GM23248 (cell line): ENCODE results near the gene ZNF483. TPM values are rescaled to one million over a fixed set of nuclear protein-coding genes. Genes with fewer than 3 reads are reported as not detected.
"Not testable (repeated sequence)": the region's sequence is repeated elsewhere in the genome, so short reads cannot be mapped to it uniquely, and the experiment has no call there.

Experiments used
- DNase-seq: peaks from one replicate; pipeline ENCODE4 v3.0.0-alpha.2; 2015
- H2AFZ ChIP-seq: fragments of 200-600 bp; sonication (generic); 2 replicates; pipeline ENCODE4 v1.6.1; 2016; ENCODE audit warnings: antibody characterized with exemption
- H3F3A ChIP-seq: fragments of 200-600 bp; sonication (generic); 2 replicates; pipeline ENCODE4 v1.6.1; 2016; ENCODE audit warnings: mild to moderate bottlenecking, antibody characterized with exemption, mixed run types; ENCODE audit not compliant: insufficient read depth
- H3K27ac ChIP-seq: fragments of 200-600 bp; sonication (generic); 2 replicates; pipeline ENCODE4 v1.5.1; 2016; ENCODE audit warnings: mild to moderate bottlenecking
- H3K27me3 ChIP-seq: fragments of 200-600 bp; sonication (generic); replicated peaks from 2 replicates; pipeline ENCODE4 v1.6.1; 2016; ENCODE audit warnings: mild to moderate bottlenecking; ENCODE audit not compliant: insufficient read depth
- H3K36me3 ChIP-seq: fragments of 200-600 bp; sonication (generic); 2 replicates; pipeline ENCODE4 v1.6.1; 2016; ENCODE audit warnings: low read depth, mild to moderate bottlenecking
- H3K4me1 ChIP-seq: fragments of 200-600 bp; sonication (generic); 2 replicates; pipeline ENCODE4 v1.6.1; 2016; ENCODE audit warnings: mild to moderate bottlenecking; ENCODE audit not compliant: insufficient read depth
- H3K4me2 ChIP-seq: fragments of 200-600 bp; sonication (generic); one replicate; pipeline ENCODE4 v1.6.1; 2016; ENCODE audit warnings: mild to moderate bottlenecking; ENCODE audit not compliant: unreplicated experiment
- H3K4me3 ChIP-seq: fragments of 200-600 bp; sonication (generic); 2 replicates; pipeline ENCODE4 v1.5.1; 2016; ENCODE audit warnings: mild to moderate bottlenecking
- H3K79me2 ChIP-seq: fragments of 200-600 bp; sonication (generic); 2 replicates; pipeline ENCODE4 v1.6.1; 2016; ENCODE audit warnings: mild to moderate bottlenecking; ENCODE audit not compliant: insufficient read depth
- H3K9ac ChIP-seq: fragments of 200-600 bp; sonication (generic); 2 replicates; pipeline ENCODE4 v1.6.1; 2016; ENCODE audit warnings: mild to moderate bottlenecking
- H3K9me2 ChIP-seq: fragments of 200-600 bp; sonication (generic); 2 replicates; pipeline ENCODE4 v1.6.1; 2016; ENCODE audit warnings: mixed run types, mild to moderate bottlenecking, moderate library complexity; ENCODE audit not compliant: insufficient read depth
- H3K9me3 ChIP-seq: fragments of 200-600 bp; sonication (generic); one replicate; pipeline ENCODE4 v1.6.1; 2017; ENCODE audit warnings: low read depth
- H4K20me1 ChIP-seq: fragments of 200-600 bp; sonication (generic); 2 replicates; pipeline ENCODE4 v1.6.0; 2016; ENCODE audit not compliant: insufficient read depth
- EZH2 ChIP-seq: fragments of 200-600 bp; sonication (generic); IDR thresholded peaks from 2 replicates; pipeline ENCODE4 v1.6.1; 2018; ENCODE audit warnings: antibody characterized with exemption, mild to moderate bottlenecking; ENCODE audit not compliant: insufficient read depth, poor library complexity, severe bottlenecking
- EZH2phosphoT487 ChIP-seq: fragments of 200-600 bp; sonication (generic); IDR thresholded peaks from 2 replicates; pipeline ENCODE4 v1.6.1; 2018; ENCODE audit warnings: antibody characterized with exemption, moderate library complexity, mild to moderate bottlenecking, low read depth; ENCODE audit not compliant: insufficient read depth
- WGBS, 2 experiments: methylation state at CpG; one replicate each; pipeline ENCODE4 v1.1.6; 2015 to 2017; ENCODE audit warnings: low lambda C conversion rate in 2 of 2, low coverage in 1 of 2; ENCODE audit errors: missing lambda C conversion rate in 2 of 2; 5-methylcytosine and 5-hydroxymethylcytosine counted together
- in situ Hi-C: fragments of 300-500 bp; cut with MboI; formaldehyde crosslinking; loops from 2 replicates; pipeline ENCODE4 v1.15.0; 2020
- polyA plus RNA-seq: library from polyadenylated mRNA; unstranded; fragments of >200 nt; fragmentation: Nextera tagmentation; extraction: Ambion mirVana; gene quantifications from 2 replicates; pipeline ENCODE4 v1.2.1, GENCODE V29; 2016
- total RNA-seq: library from RNA; depleted of rRNA; stranded (reverse); fragments of >200 nt; shearing (Covaris generic); gene quantifications from 2 replicates; pipeline ENCODE4 v1.2.3, GENCODE V29; 2014

ZNF483 gene
- total and polyA plus RNA-seq, 2 experiments from 2014 or later: 0.32 to 0.49 TPM

- H3K9me3 ChIP-seq: no peaks in the 10 kb centered on the region
- no peak overlapping the region for H3K27ac ChIP-seq
- H3K9me2 ChIP-seq: no peaks in the 10 kb centered on the region
- H3K36me3 ChIP-seq: no peaks in the 10 kb centered on the region
- H2AFZ ChIP-seq: no peak overlapping the region
- no peak for DNase-seq
- no peak for TF ChIP-seq EZH2phosphoT487
- no peak for TF ChIP-seq EZH2
- no peaks in the 10 kb centered on the region for H3F3A ChIP-seq
- H3K4me2 ChIP-seq: no peak overlapping the region
- no peaks in the 10 kb centered on the region for H3K27me3 ChIP-seq
- no peak overlapping the region for H3K4me3 ChIP-seq
- H3K79me2 ChIP-seq: no peaks in the 10 kb centered on the region
- H3K9ac ChIP-seq: no peak overlapping the region
- in situ Hi-C loops: no loop called here
- H4K20me1 ChIP-seq: no peaks in the 10 kb centered on the region
- no peaks in the 10 kb centered on the region for H3K4me1 ChIP-seq
- 82 to 86% methylated on average over 16 of the region's 16 CpGs for WGBS, 2 experiments
Measured at GRCh38 chr9:111501005-111501562, 23.9 kb upstream of the ZNF483 start.

DNA sequence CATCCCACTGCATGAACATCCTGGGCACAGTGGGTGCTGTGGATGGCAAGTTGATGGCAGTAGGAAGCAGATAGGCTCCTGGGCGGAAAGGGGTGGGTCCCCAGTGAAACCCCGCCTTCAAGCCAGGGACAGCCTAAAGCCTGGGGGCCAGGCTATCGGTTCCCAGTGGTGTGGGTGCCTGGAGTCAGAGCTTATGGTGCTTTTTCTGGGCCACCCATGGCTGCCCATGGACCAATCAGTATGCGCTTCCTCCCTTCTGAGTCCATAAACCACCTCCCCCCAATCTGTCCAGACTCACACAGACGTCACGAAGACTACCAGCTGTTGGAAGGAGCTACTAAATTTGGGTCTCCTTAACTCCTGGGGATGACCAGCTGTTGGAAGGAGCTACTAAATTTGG lies 23.3 kb upstream of the ZNF483 start:
- TF ChIP-seq EZH2phosphoT487: no peak
- no peak for TF ChIP-seq EZH2
- no peak overlapping the region for H3K4me3 ChIP-seq
- H3K9me3 ChIP-seq: no peaks in the 10 kb centered on the region
- DNase-seq: no peak
- H3K27me3 ChIP-seq: no peaks in the 10 kb centered on the region
- H3K79me2 ChIP-seq: no peaks in the 10 kb centered on the region
- H3K9me2 ChIP-seq: no peaks in the 10 kb centered on the region
- no peak overlapping the region for H3K27ac ChIP-seq
- WGBS, 2 experiments: 66 to 68% methylated on average over 3 to 6 of the region's 6 CpGs
- no peaks in the 10 kb centered on the region for H4K20me1 ChIP-seq
- no peak overlapping the region for H3K9ac ChIP-seq
- H3F3A ChIP-seq: no peaks in the 10 kb centered on the region
- no peak overlapping the region for H2AFZ ChIP-seq
- no peaks in the 10 kb centered on the region for H3K4me1 ChIP-seq
- H3K36me3 ChIP-seq: no peaks in the 10 kb centered on the region
- H3K4me2 ChIP-seq: no peak overlapping the region
- in situ Hi-C loops: no loop called here

GRCh38 chr9:111502506-111502905 lies 22.5 kb upstream of the ZNF483 start:
- WGBS, 2 experiments: 59 to 80% methylated on average over 1 to 3 of the region's 3 CpGs
- Histone ChIP-seq H3K9me3 (no peaks in the 10 kb centered on the region), H3K27me3 (no peaks in the 10 kb centered on the region)

DNA sequence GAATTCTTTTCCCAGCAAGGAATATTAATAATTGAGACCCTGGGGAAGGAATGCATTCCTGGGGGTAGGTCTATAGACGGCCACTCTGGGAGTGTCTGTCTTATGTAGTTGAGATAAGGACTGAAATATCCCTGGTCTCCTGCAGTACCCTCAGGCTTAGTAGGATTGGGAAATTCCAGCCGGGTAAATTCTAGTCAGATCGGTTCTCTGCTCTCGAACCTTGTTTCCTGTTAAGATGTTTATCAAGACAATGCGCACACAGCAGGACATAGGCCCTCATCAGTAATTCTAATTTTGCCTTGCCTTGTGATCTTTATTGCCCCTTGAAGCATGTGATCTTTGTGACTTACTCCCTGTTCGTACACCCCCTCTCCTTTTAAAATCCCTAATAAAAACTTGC lies 13.4 kb upstream of the ZNF483 start:
- H2AFZ ChIP-seq, H3K27ac ChIP-seq, in situ Hi-C loops, H3K9me2 ChIP-seq, H3K4me1 ChIP-seq, H3K79me2 ChIP-seq, H3K36me3 ChIP-seq, H3K4me2 ChIP-seq, DNase-seq, H4K20me1 ChIP-seq, H3K4me3 ChIP-seq, H3F3A ChIP-seq, H3K9ac ChIP-seq, H3K9me3 ChIP-seq, H3K27me3 ChIP-seq: not testable (repeated sequence)
- 73 to 76% methylated on average over 6 of the region's 6 CpGs for WGBS, 2 experiments

More at GRCh38 chr9:111502506-111502905, 22.5 kb upstream of the ZNF483 start:
- Histone ChIP-seq H3K79me2 (no peaks in the 10 kb centered on the region), H3K36me3 (no peaks in the 10 kb centered on the region), H3K27ac (no peak overlapping the region), H3K9ac (no peak overlapping the region), H3K4me2 (no peak overlapping the region), H2AFZ (no peak overlapping the region), H3K4me3 (no peak overlapping the region), H4K20me1 (no peaks in the 10 kb centered on the region), H3F3A (no peaks in the 10 kb centered on the region), H3K9me2 (no peaks in the 10 kb centered on the region), H3K4me1 (no peaks in the 10 kb centered on the region)
- no peak for TF ChIP-seq EZH2
- no peak for TF ChIP-seq EZH2phosphoT487
- in situ Hi-C loops: no loop called here
- no peak for DNase-seq

GRCh38 chr9:111514967-111515366 lies 10.0 kb upstream of the ZNF483 start:
- H3K4me1 ChIP-seq: no peaks in the 10 kb centered on the region
- H3K4me2 ChIP-seq: no peak overlapping the region
- in situ Hi-C loops: no loop called here
- no peak overlapping the region for H2AFZ ChIP-seq
- TF ChIP-seq EZH2phosphoT487 (no peak), EZH2 (no peak)
- no peaks in the 10 kb centered on the region for H3K79me2 ChIP-seq
- H3K4me3 ChIP-seq: no peak overlapping the region
- DNase-seq: no peak
- no peaks in the 10 kb centered on the region for H3K27me3 ChIP-seq
- H3K9ac ChIP-seq: no peak overlapping the region
- no peaks in the 10 kb centered on the region for H3K36me3 ChIP-seq
- no peak overlapping the region for H3K27ac ChIP-seq
- H3K9me2 ChIP-seq: no peaks in the 10 kb centered on the region
- no peaks in the 10 kb centered on the region for H3F3A ChIP-seq
- no peaks in the 10 kb centered on the region for H3K9me3 ChIP-seq
- no peaks in the 10 kb centered on the region for H4K20me1 ChIP-seq
